Erythroblast (primary cell): ENCODE results near the gene STAT3.
"Not testable (repeated sequence)": the region's sequence is repeated elsewhere in the genome, so short reads cannot be mapped to it uniquely, and the experiment has no call there.

Experiments used
- DNase-seq, 2 experiments: peaks; one replicate each; lab custom pipeline; 2025; lab: John Stamatoyannopoulos, UW
- GATA1 ChIP-seq: IDR thresholded peaks from 2 replicates; pipeline ENCODE4 v1.6.1; 2011; ENCODE audit warnings: low read depth, mild to moderate bottlenecking, control low read depth, low read length, moderate library complexity
- POLR2A ChIP-seq: IDR thresholded peaks from 2 replicates; pipeline ENCODE4 v1.6.1; 2011; ENCODE audit warnings: mild to moderate bottlenecking, low read length

STAT3 gene

DNA sequence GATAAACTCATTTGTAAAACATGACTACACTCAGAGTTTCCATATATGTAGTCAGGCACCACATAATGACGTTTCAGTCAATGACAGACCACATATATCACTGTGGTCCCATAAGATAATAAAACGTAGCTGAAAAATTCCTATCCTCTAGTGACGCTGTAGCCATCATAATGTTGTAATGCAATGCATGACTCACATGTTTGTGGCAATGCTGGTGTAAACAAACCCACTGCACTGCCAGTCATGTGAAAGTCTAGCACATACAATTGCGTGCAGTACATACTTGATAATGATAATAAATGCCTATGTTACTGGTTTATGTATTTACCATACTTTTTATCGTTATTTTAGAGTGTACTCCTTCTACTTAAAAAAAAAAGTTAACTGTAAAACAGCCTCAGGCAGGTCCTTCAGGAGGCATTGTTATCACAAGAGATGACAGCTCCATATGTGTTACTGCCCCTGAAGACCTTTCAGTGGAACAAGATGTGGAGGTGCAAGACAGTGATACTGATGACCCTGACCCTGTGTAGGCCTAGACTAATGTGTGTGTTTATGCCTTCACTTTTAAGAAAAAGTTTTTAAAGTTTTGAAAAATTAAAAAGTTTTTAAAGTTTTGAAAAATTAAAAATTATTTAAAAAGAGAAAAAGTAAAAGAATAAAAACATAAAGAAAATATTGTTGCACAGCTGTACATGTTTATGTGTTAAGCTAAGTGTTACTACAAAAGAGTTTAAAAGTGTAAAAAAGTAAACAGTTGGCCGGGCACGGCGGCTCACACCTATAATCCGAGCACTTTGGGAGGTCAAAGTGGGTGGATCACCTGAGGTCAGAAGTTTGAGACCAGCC, 121.1 kb downstream of the STAT3 start:
- TF ChIP-seq POLR2A (peak; percentile 78), GATA1 (peak; percentile 30)
- DNase-seq, result peak; percentile 96 to 98

- DNase-seq, result no peak
- TF ChIP-seq POLR2A, result no peak
- no peak for TF ChIP-seq GATA1
Measured at GRCh38 chr17:42266462-42266861, 121.8 kb downstream of the STAT3 start.

DNA sequence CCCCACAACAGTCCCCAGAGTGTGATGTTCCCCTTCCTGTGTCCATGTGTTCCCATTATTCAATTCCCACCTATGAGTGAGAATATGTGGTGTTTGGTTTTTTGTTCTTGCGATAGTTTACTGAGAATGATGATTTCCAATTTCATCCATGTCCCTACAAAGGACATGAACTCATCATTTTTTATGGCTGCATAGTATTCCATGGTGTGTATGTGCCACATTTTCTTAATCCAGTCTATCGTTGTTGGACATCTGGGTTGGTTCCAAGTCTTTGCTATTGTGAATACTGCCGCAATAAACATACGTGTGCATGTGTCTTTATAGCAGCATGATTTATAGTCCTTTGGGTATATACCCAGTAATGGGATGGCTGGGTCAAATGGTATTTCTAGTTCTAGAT, 123.9 kb downstream of the STAT3 start:
- DNase-seq, result not testable (repeated sequence)
